HG03025 (cell line): Measurements from ENCODE around the gene NPHP1.
"Not testable (repeated sequence)": the region's sequence is repeated elsewhere in the genome, so short reads cannot be mapped to it uniquely, and the experiment has no call there.

ENCODE experiments used
- ATAC-seq: cut with Tn5 transposase; IDR thresholded peaks from one replicate; pipeline ENCODE4 v1.9.1; 2021; ENCODE audit warnings: mild to moderate bottlenecking, moderate library complexity; ENCODE audit not compliant: unreplicated experiment, low FRiP score

Gene NPHP1

GRCh38 chr2:110205660-110206455 is 1.0 kb upstream of the NPHP1 start:
- ATAC-seq, result no peak

GRCh38 chr2:110198016-110198415 is 6.8 kb downstream of the NPHP1 start:
- ATAC-seq, result no peak

- ATAC-seq, result no peak
Observed at GRCh38 chr2:110197452-110197851, 7.4 kb downstream of the NPHP1 start.

- ATAC-seq, result not testable (repeated sequence)
Observed at GRCh38 chr2:110190169-110190568, 14.6 kb downstream of the NPHP1 start.

- no peak for ATAC-seq
Observed at GRCh38 chr2:110182449-110182848, 22.4 kb downstream of the NPHP1 start.

- ATAC-seq, result no peak
Observed at GRCh38 chr2:110180036-110180435, 24.8 kb downstream of the NPHP1 start.

GRCh38 chr2:110173523-110173922 is 31.3 kb downstream of the NPHP1 start:
- no peak for ATAC-seq

GRCh38 chr2:110172506-110172905 is 32.3 kb downstream of the NPHP1 start:
- no peak for ATAC-seq

GRCh38 chr2:110170102-110170501 is 34.7 kb downstream of the NPHP1 start:
- no peak for ATAC-seq

GRCh38 chr2:110167326-110168000 is 37.4 kb downstream of the NPHP1 start:
- no peak for ATAC-seq

- ATAC-seq, result no peak
Observed at GRCh38 chr2:110166266-110166665, 38.5 kb downstream of the NPHP1 start.

GRCh38 chr2:110157153-110157793 is 47.5 kb downstream of the NPHP1 start:
- no peak for ATAC-seq

GRCh38 chr2:110154828-110155227 is 50.0 kb downstream of the NPHP1 start:
- not testable (repeated sequence) for ATAC-seq

GRCh38 chr2:110154188-110154587 is 50.6 kb downstream of the NPHP1 start:
- ATAC-seq, result not testable (repeated sequence)

GRCh38 chr2:110153416-110153815 is 51.4 kb downstream of the NPHP1 start:
- ATAC-seq, result no peak

- no peak for ATAC-seq
Observed at GRCh38 chr2:110152943-110153342, 51.9 kb downstream of the NPHP1 start.

GRCh38 chr2:110149330-110150220 is 55.2 kb downstream of the NPHP1 start:
- no peak for ATAC-seq

GRCh38 chr2:110146945-110147332 is 57.9 kb downstream of the NPHP1 start:
- ATAC-seq, result no peak

- no peak for ATAC-seq
Observed at GRCh38 chr2:110146183-110146944, 58.4 kb downstream of the NPHP1 start.

GRCh38 chr2:110143982-110144381 is 60.8 kb downstream of the NPHP1 start:
- ATAC-seq, result no peak
